WTC11 (cell line): ENCODE data around the gene FXYD5. TPM values are rescaled to one million over a fixed set of nuclear protein-coding genes. Genes with fewer than 3 reads are reported as not detected.
"Not testable (repeated sequence)": the region's sequence is repeated elsewhere in the genome, so short reads cannot be mapped to it uniquely, and the experiment has no call there.

Source experiments
- ATAC-seq: fragments of 200-7000 bp; cut with Tn5 transposase; 2 replicates; pipeline ENCODE4 v1.10.0; 2021; ENCODE audit warnings: mild to moderate bottlenecking, moderate library complexity
- CTCF ChIA-PET: fragments of 300-600 bp; sonication (Branson Sonifier 250); formaldehyde crosslinking; loops from one replicate; lab custom pipeline; 2021; ENCODE audit warnings: antibody characterized with exemption; lab: Charles Lee
- POLR2A ChIA-PET: fragments of 350-600 bp; sonication (Branson Sonifier 250); formaldehyde crosslinking; loops from one replicate; lab custom pipeline; 2021; ENCODE audit warnings: antibody characterized with exemption; lab: Charles Lee
- DNase-seq: peaks from one replicate; pipeline ENCODE4 v3.0.0; 2021; ENCODE audit warnings: low spot score
- H3K27ac Mint-ChIP-seq: 2 replicates; pipeline ENCODE4 v1.8.0; 2021; ENCODE audit warnings: mixed read lengths
- H3K27me3 Mint-ChIP-seq: 2 replicates; pipeline ENCODE4 v1.8.0; 2021; ENCODE audit warnings: low read depth, mild to moderate bottlenecking, moderate library complexity, mixed read lengths
- H3K36me3 Mint-ChIP-seq: 2 replicates; pipeline ENCODE4 v1.8.0; 2021; ENCODE audit warnings: mixed read lengths
- H3K4me1 Mint-ChIP-seq: 2 replicates; pipeline ENCODE4 v1.8.0; 2022; ENCODE audit warnings: mixed read lengths
- H3K4me3 Mint-ChIP-seq: 2 replicates; pipeline ENCODE4 v1.8.0; 2021; ENCODE audit warnings: mild to moderate bottlenecking, moderate library complexity, mixed read lengths
- H3K9me3 Mint-ChIP-seq: 2 replicates; pipeline ENCODE4 v1.8.0; 2021; ENCODE audit warnings: mixed read lengths
- ELF4 ChIP-seq: sonication (generic); formaldehyde crosslinking; IDR thresholded peaks from 2 replicates; pipeline ENCODE4 v1.8.1; 2022; ENCODE audit warnings: low read depth, mild to moderate bottlenecking, moderate library complexity, missing genetic modification reagents
- FOXP1 ChIP-seq: sonication (generic); formaldehyde crosslinking; IDR thresholded peaks from 2 replicates; pipeline ENCODE4 v1.8.0; 2022; ENCODE audit warnings: missing genetic modification reagents, mild to moderate bottlenecking, moderate library complexity, borderline replicate concordance
- GRHL2 ChIP-seq: fragments of 250-450 bp; sonication (Bioruptor Pico); IDR thresholded peaks from 2 replicates; pipeline ENCODE4 v1.8.0; 2022; ENCODE audit warnings: mild to moderate bottlenecking, moderate library complexity; ENCODE audit not compliant: insufficient replicate concordance, severe bottlenecking
- HMGA2 ChIP-seq: fragments of 250-450 bp; sonication (Bioruptor Pico); IDR thresholded peaks from 2 replicates; pipeline ENCODE4 v1.4.0; 2021; ENCODE audit warnings: mild to moderate bottlenecking, moderate library complexity
- NFYB ChIP-seq: sonication (generic); formaldehyde crosslinking; conservative IDR thresholded peaks from 2 replicates; pipeline ENCODE4 v1.8.0; 2022; ENCODE audit warnings: low read depth, missing genetic modification reagents
- OVOL2 ChIP-seq: fragments of 250-450 bp; sonication (Bioruptor Pico); IDR thresholded peaks from 2 replicates; pipeline ENCODE4 v1.9.0; 2021; ENCODE audit warnings: mild to moderate bottlenecking, borderline replicate concordance
- SMAD4 ChIP-seq: sonication (generic); formaldehyde crosslinking; IDR thresholded peaks from 2 replicates; pipeline ENCODE4 v1.8.0; 2022; ENCODE audit warnings: mild to moderate bottlenecking, missing genetic modification reagents
- USF1 ChIP-seq: sonication (generic); formaldehyde crosslinking; IDR thresholded peaks from 2 replicates; pipeline ENCODE4 v1.8.0; 2022; ENCODE audit warnings: mild to moderate bottlenecking, missing genetic modification reagents
- ZNF121 ChIP-seq: sonication (generic); formaldehyde crosslinking; IDR thresholded peaks from 2 replicates; pipeline ENCODE4 v1.8.0; 2023; ENCODE audit warnings: missing genetic modification reagents
- ZNF138 ChIP-seq: sonication (generic); formaldehyde crosslinking; conservative IDR thresholded peaks from 2 replicates; pipeline ENCODE4 v1.8.1; 2022; ENCODE audit warnings: mild to moderate bottlenecking, moderate library complexity, missing genetic modification reagents
- ZNF425 ChIP-seq: fragments of 250-450 bp; sonication (Bioruptor Pico); conservative IDR thresholded peaks from 2 replicates; pipeline ENCODE4 v1.9.0; 2021; ENCODE audit warnings: mild to moderate bottlenecking
- total RNA-seq: library from RNA; stranded (reverse); gene quantifications from 3 replicates; pipeline ENCODE4 v1.2.3, GENCODE V29; 2021
- TF ChIP-seq, protein P1 (sequence below): sonication (generic); formaldehyde crosslinking; IDR thresholded peaks from 2 replicates; pipeline ENCODE4 v1.8.0; 2023; ENCODE audit warnings: mild to moderate bottlenecking, missing genetic modification reagents
- TF ChIP-seq, protein P2 (sequence below): sonication (generic); formaldehyde crosslinking; IDR thresholded peaks from 2 replicates; pipeline ENCODE4 v1.8.1; 2023; ENCODE audit warnings: mild to moderate bottlenecking, missing genetic modification reagents
- TF ChIP-seq, protein P3 (sequence below): sonication (generic); formaldehyde crosslinking; IDR thresholded peaks from 2 replicates; pipeline ENCODE4 v1.8.1; 2023; ENCODE audit warnings: mild to moderate bottlenecking, missing genetic modification reagents, moderate library complexity
- TF ChIP-seq, protein P4 (sequence below): fragments of 250-450 bp; sonication (Bioruptor Pico); IDR thresholded peaks from 2 replicates; pipeline ENCODE4 v1.9.0; 2021; ENCODE audit warnings: mild to moderate bottlenecking

Gene FXYD5
- total RNA-seq, 1 experiment from 2014 or later: 114 TPM

GRCh38 chr19:35195830-35196229 lies 41.3 kb downstream of the FXYD5 start (continued):
- TF ChIP-seq HMGA2: no peak
- TF ChIP-seq, all 79 proteins: peak for 0

DNA sequence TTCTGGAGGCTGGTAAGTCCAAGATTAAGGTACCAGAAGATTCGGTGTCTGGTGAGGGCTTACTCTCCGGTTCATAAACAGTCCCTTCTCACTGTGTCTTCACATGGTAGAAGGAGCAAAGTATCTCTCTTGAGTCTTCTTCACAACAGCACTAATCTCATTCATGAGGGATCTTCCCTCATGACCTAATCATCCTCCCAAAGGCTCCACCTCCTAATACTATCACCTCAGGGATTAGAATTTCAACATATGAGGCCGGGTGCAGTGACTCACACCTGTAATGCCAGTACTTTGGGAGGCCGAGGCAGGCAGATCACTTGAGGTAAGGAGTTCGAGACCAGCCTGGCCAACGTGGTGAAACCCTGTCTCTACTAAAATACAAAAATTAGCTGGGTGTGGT lies 42.3 kb downstream of the FXYD5 start:
- DNase-seq, H3K27me3 Mint-ChIP-seq, H3K9me3 Mint-ChIP-seq, CTCF ChIA-PET, H3K27ac Mint-ChIP-seq, H3K4me3 Mint-ChIP-seq, ATAC-seq, H3K36me3 Mint-ChIP-seq, POLR2A ChIA-PET: not testable (repeated sequence)
- H3K4me1 Mint-ChIP-seq: peaks cover 30% of the 10 kb centered on the region

DNA sequence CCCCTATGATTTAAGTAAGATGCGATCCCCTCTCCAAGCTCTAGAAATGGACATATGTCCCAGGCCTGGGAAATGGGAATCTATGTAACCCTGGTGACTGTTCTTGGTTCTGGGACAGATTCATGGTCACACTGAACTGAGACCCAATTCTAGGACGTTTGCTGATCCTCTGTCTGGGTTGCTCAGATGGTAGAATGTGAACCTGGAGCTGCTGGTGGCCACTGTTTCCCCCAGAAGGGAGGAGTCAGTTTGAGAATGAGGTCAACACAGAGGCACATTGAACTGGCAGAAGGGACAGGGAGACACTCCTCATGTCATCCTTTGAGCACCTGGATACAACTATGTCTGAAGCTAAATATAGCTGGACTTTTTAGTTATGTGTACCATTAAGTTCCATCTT lies 44.9 kb downstream of the FXYD5 start:
- Mint-ChIP-seq H3K36me3 (no peaks in the 10 kb centered on the region), H3K27ac (no peak overlapping the region), H3K4me1 (peaks cover 54% of the 10 kb centered on the region), H3K27me3 (peaks cover 10% of the 10 kb centered on the region), H3K4me3 (no peak overlapping the region), H3K9me3 (no peaks in the 10 kb centered on the region)
- CTCF ChIA-PET: interaction anchor here (1.1 to 2.1 kb wide), 2 partner anchors 56 to 58 kb away, joined by 3 to 14 read pairs; partner anchors contain the start of gene FXYD7
- DNase-seq: no peak
- POLR2A ChIA-PET: no interaction called here
- no peak for ATAC-seq
- TF ChIP-seq FOXP1 (CRISPR knock-in tag) (no peak), ZNF138 (CRISPR knock-in tag) (no peak), NFYB (no peak), OVOL2 (CRISPR knock-in tag) (no peak), GRHL2 (no peak), ZNF425 (CRISPR knock-in tag) (no peak), SMAD4 (CRISPR knock-in tag) (no peak), USF1 (CRISPR knock-in tag) (no peak), ELF4 (no peak), ZNF121 (CRISPR knock-in tag) (no peak)
- TF ChIP-seq, protein P1, sequence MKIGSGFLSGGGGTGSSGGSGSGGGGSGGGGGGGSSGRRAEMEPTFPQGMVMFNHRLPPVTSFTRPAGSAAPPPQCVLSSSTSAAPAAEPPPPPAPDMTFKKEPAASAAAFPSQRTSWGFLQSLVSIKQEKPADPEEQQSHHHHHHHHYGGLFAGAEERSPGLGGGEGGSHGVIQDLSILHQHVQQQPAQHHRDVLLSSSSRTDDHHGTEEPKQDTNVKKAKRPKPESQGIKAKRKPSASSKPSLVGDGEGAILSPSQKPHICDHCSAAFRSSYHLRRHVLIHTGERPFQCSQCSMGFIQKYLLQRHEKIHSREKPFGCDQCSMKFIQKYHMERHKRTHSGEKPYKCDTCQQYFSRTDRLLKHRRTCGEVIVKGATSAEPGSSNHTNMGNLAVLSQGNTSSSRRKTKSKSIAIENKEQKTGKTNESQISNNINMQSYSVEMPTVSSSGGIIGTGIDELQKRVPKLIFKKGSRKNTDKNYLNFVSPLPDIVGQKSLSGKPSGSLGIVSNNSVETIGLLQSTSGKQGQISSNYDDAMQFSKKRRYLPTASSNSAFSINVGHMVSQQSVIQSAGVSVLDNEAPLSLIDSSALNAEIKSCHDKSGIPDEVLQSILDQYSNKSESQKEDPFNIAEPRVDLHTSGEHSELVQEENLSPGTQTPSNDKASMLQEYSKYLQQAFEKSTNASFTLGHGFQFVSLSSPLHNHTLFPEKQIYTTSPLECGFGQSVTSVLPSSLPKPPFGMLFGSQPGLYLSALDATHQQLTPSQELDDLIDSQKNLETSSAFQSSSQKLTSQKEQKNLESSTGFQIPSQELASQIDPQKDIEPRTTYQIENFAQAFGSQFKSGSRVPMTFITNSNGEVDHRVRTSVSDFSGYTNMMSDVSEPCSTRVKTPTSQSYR: no peak
- TF ChIP-seq, protein P2, sequence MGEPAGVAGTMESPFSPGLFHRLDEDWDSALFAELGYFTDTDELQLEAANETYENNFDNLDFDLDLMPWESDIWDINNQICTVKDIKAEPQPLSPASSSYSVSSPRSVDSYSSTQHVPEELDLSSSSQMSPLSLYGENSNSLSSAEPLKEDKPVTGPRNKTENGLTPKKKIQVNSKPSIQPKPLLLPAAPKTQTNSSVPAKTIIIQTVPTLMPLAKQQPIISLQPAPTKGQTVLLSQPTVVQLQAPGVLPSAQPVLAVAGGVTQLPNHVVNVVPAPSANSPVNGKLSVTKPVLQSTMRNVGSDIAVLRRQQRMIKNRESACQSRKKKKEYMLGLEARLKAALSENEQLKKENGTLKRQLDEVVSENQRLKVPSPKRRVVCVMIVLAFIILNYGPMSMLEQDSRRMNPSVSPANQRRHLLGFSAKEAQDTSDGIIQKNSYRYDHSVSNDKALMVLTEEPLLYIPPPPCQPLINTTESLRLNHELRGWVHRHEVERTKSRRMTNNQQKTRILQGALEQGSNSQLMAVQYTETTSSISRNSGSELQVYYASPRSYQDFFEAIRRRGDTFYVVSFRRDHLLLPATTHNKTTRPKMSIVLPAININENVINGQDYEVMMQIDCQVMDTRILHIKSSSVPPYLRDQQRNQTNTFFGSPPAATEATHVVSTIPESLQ (CRISPR knock-in tag): no peak
- TF ChIP-seq, protein P3, sequence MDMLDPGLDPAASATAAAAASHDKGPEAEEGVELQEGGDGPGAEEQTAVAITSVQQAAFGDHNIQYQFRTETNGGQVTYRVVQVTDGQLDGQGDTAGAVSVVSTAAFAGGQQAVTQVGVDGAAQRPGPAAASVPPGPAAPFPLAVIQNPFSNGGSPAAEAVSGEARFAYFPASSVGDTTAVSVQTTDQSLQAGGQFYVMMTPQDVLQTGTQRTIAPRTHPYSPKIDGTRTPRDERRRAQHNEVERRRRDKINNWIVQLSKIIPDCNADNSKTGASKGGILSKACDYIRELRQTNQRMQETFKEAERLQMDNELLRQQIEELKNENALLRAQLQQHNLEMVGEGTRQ (CRISPR knock-in tag): no peak
- TF ChIP-seq, protein P4, sequence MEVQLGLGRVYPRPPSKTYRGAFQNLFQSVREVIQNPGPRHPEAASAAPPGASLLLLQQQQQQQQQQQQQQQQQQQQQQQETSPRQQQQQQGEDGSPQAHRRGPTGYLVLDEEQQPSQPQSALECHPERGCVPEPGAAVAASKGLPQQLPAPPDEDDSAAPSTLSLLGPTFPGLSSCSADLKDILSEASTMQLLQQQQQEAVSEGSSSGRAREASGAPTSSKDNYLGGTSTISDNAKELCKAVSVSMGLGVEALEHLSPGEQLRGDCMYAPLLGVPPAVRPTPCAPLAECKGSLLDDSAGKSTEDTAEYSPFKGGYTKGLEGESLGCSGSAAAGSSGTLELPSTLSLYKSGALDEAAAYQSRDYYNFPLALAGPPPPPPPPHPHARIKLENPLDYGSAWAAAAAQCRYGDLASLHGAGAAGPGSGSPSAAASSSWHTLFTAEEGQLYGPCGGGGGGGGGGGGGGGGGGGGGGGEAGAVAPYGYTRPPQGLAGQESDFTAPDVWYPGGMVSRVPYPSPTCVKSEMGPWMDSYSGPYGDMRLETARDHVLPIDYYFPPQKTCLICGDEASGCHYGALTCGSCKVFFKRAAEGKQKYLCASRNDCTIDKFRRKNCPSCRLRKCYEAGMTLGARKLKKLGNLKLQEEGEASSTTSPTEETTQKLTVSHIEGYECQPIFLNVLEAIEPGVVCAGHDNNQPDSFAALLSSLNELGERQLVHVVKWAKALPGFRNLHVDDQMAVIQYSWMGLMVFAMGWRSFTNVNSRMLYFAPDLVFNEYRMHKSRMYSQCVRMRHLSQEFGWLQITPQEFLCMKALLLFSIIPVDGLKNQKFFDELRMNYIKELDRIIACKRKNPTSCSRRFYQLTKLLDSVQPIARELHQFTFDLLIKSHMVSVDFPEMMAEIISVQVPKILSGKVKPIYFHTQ (CRISPR knock-in tag): no peak
